GM12878 (cell line): ENCODE data around the gene PF4V1. TPM values are rescaled to one million over a fixed set of nuclear protein-coding genes. Genes with fewer than 3 reads are reported as not detected.

Experiments
- ATAC-seq: fragments of 200-7000 bp; cut with Tn5 transposase; 3 replicates; pipeline ENCODE4 v1.9.1; 2020; ENCODE audit warnings: mild to moderate bottlenecking, moderate library complexity
- BruUV-seq: library from RNA; stranded (reverse); fragments of 400-500 nt; replicated peaks from 2 replicates; lab custom pipeline; 2021; lab: Mats Ljungman, UMichigan
- CTCF ChIA-PET: fragments of 300-600 bp; sonication (Branson Sonifier 250); formaldehyde crosslinking; extraction: SDS; loops from one replicate; lab custom pipeline; 2021; ENCODE audit warnings: inconsistent platforms; lab: Yijun Ruan, JAX
- POLR2A ChIA-PET: fragments of 350-600 bp; formaldehyde crosslinking; extraction: SDS; loops from one replicate; lab custom pipeline; 2021; ENCODE audit warnings: inconsistent platforms; lab: Charles Lee
- RAD21 ChIA-PET: fragments of 300-600 bp; sonication (Branson Sonifier 250); formaldehyde crosslinking; loops from one replicate; lab custom pipeline; 2023; ENCODE audit warnings: antibody characterized with exemption; ENCODE audit not compliant: unreplicated experiment; lab: Charles Lee
- SMC1A ChIA-PET: fragments of 300-600 bp; sonication (Branson Sonifier 250); formaldehyde crosslinking; loops from one replicate; lab custom pipeline; 2023; ENCODE audit not compliant: unreplicated experiment, uncharacterized antibody; lab: Charles Lee
- DNase-seq: peaks from one replicate; pipeline ENCODE4 v3.0.0-alpha.2; 2011; ENCODE audit warnings: low read depth, low spot score
- FAIRE-seq: peaks from 3 replicates; lab custom pipeline; 2011; peaks lifted over from hg19 to GRCh38; lab: Jason Lieb, UNC
- H2AFZ ChIP-seq: 2 replicates; pipeline ENCODE4 v1.6.0; 2011; ENCODE audit warnings: low read depth, low read length, control low read depth; ENCODE audit not compliant: control insufficient read depth
- H3K27ac ChIP-seq: 2 replicates; pipeline ENCODE4 v1.5.1; 2011; ENCODE audit warnings: control low read depth; ENCODE audit not compliant: control insufficient read depth, insufficient read depth
- H3K27me3 ChIP-seq, 2 experiments: replicated peaks in 1 of 2; 2 replicates each; pipeline versions ENCODE4 v1.6.0 to v1.6.1; 2011; ENCODE audit warnings: low read length in 1 of 2; ENCODE audit not compliant: control insufficient read depth in 2 of 2, insufficient read depth in 2 of 2
- H3K36me3 ChIP-seq, 2 experiments: 2 replicates each; pipeline ENCODE4 v1.5.1; 2011; ENCODE audit warnings: low read length in 1 of 2; ENCODE audit not compliant: control insufficient read depth in 2 of 2, insufficient read depth in 2 of 2
- H3K4me1 ChIP-seq: 2 replicates; pipeline ENCODE4 v1.6.1; 2011; ENCODE audit warnings: mild to moderate bottlenecking, low read length, moderate library complexity, mixed read lengths; ENCODE audit not compliant: control insufficient read depth, insufficient read depth
- H3K4me2 ChIP-seq: 2 replicates; pipeline ENCODE4 v1.6.0; 2011; ENCODE audit warnings: control low read depth; ENCODE audit not compliant: control insufficient read depth, insufficient read depth
- H3K4me3 ChIP-seq: fragments of 200-600 bp; sonication (generic); 2 replicates; pipeline ENCODE4 v1.5.1; 2016
- H3K79me2 ChIP-seq: 2 replicates; pipeline ENCODE4 v1.6.0; 2011; ENCODE audit warnings: low read length; ENCODE audit not compliant: control insufficient read depth, insufficient read depth
- H3K9ac ChIP-seq: 2 replicates; pipeline ENCODE4 v1.8.0; 2011; ENCODE audit warnings: low read length, control low read depth, mixed read lengths; ENCODE audit not compliant: control insufficient read depth, insufficient read depth
- H3K9me3 ChIP-seq: replicated peaks from 3 replicates; pipeline ENCODE4 v1.5.1; 2011; ENCODE audit warnings: mild to moderate bottlenecking, low read length; ENCODE audit not compliant: control insufficient read depth, insufficient read depth
- H4K20me1 ChIP-seq: 2 replicates; pipeline ENCODE4 v1.6.0; 2011; ENCODE audit not compliant: control insufficient read depth, insufficient read depth
- BRCA1 ChIP-seq: IDR thresholded peaks from 2 replicates; pipeline ENCODE4 v1.6.1; 2011; ENCODE audit warnings: low read depth, low read length, improper control_type of control experiment
- E2F8 ChIP-seq: fragments of 450-650 bp; IDR thresholded peaks from 2 replicates; pipeline ENCODE4 v1.6.1; 2018; ENCODE audit warnings: mild to moderate bottlenecking, low read depth, moderate library complexity; ENCODE audit not compliant: partially characterized antibody
- NFYB ChIP-seq: IDR thresholded peaks from 2 replicates; pipeline ENCODE4 v1.6.1; 2011; ENCODE audit warnings: low read depth, mild to moderate bottlenecking, low read length, improper control_type of control experiment, moderate library complexity; ENCODE audit not compliant: insufficient read depth
- NR2C2 ChIP-seq: IDR thresholded peaks from 2 replicates; pipeline ENCODE4 v1.6.1; 2011; ENCODE audit warnings: borderline replicate concordance, low read depth; ENCODE audit not compliant: control insufficient read depth, insufficient read length
- POLR2AphosphoS5 ChIP-seq: IDR thresholded peaks from 2 replicates; pipeline ENCODE4 v1.6.1; 2011; ENCODE audit warnings: mild to moderate bottlenecking, low read length, inconsistent platforms
- POU2F2 ChIP-seq: IDR thresholded peaks from 3 replicates; pipeline ENCODE4 v1.6.1; 2011; ENCODE audit warnings: low read depth, mild to moderate bottlenecking, low read length, borderline replicate concordance
- SIX5 ChIP-seq: IDR thresholded peaks from 2 replicates; pipeline ENCODE4 v1.6.1; 2011; ENCODE audit warnings: mild to moderate bottlenecking, low read depth, low read length, moderate library complexity; ENCODE audit not compliant: severe bottlenecking
- TAF1 ChIP-seq: IDR thresholded peaks from 2 replicates; pipeline ENCODE4 v1.6.1; 2011; ENCODE audit warnings: mild to moderate bottlenecking, low read depth, low read length, borderline replicate concordance
- ZNF24 ChIP-seq: fragments of 450-650 bp; IDR thresholded peaks from 2 replicates; pipeline ENCODE4 v1.6.1; 2017; ENCODE audit warnings: antibody characterized with exemption, mild to moderate bottlenecking
- WGBS: methylation state at CpG from one replicate; pipeline ENCODE4 v1.1.6; 2016; ENCODE audit warnings: low lambda C conversion rate; ENCODE audit not compliant: insufficient replicate concordance, insufficient coverage; ENCODE audit errors: missing lambda C conversion rate; 5-methylcytosine and 5-hydroxymethylcytosine counted together
- in situ Hi-C: fragments of 300-500 bp; cut with MboI; formaldehyde crosslinking; loops from 9 replicates; pipeline ENCODE4 v1.14.3; 2018; ENCODE audit warnings: mixed read lengths
- intact Hi-C: fragments of 100-400 bp; cut with micrococcal nuclease; formaldehyde crosslinking; loops from one replicate; pipeline ENCODE4 v1.14.2; 2022; ENCODE audit not compliant: unreplicated experiment
- polyA plus RNA-seq, 11 experiments: library from polyadenylated mRNA; depleted of rRNA in 4 of 11; unstranded in 6 of 11; stranded (reverse) in 5 of 11; fragments of >200 nt; fragmentation: Nextera tagmentation in 4 of 11; fragmentation: Illumina TruSeq in 1 of 11; extraction: Ambion mirVana in 4 of 11; extraction: Trizol in 1 of 11; gene quantifications; 1 replicate in 1 of 11; 2 replicates in 10 of 11; pipeline versions ENCODE4 v1.2.1 to v1.2.3, GENCODE V29; 2011 to 2016; ENCODE audit warnings: inconsistent platforms in 2 of 11, missing spikeins in 2 of 11, low read depth in 1 of 11
- total RNA-seq, 4 experiments: library from RNA; depleted of rRNA in 3 of 4; stranded (reverse); fragments of >200 nt in 3 of 4; fragmentation: Illumina TruSeq in 1 of 4; extraction: Trizol in 1 of 4; gene quantifications; 2 replicates each; pipeline versions ENCODE4 v1.2.1 to v1.2.3, GENCODE V29; 2013 to 2021

The PF4V1 gene
- total and polyA plus RNA-seq, 10 of the 15 experiments (the other 5 are each of a cell fraction or from before 2014, with no cell fraction given): not detected

- Histone ChIP-seq H4K20me1 (no peaks in the 10 kb centered on the region), H3K27me3 (peaks cover 0 to 2% of the 10 kb centered on the region in 2 experiments; a peak in 1 of 4 replicates), H3K27ac (no peak overlapping the region), H2AFZ (no peak overlapping the region), H3K4me3 (no peak overlapping the region), H3K36me3 (no peaks in the 10 kb centered on the region), H3K9me3 (no peaks in the 10 kb centered on the region), H3K79me2 (no peaks in the 10 kb centered on the region), H3K4me1 (no peaks in the 10 kb centered on the region), H3K9ac (no peak overlapping the region), H3K4me2 (no peak overlapping the region)
- WGBS: 30% methylated on average over 4 of the region's 4 CpGs
- ATAC-seq: no peak
- ChIA-PET POLR2A (no interaction called here), SMC1A (interaction anchor here (0.6 to 1.1 kb wide), 3 partner anchors 9 to 131 kb away, joined by 3 to 4 read pairs (median 3); no protein-coding TSS in a partner anchor), RAD21 (no interaction called here), CTCF (interaction anchor here (1.2 to 1.8 kb wide), 4 partner anchors 10 to 274 kb away, joined by 3 to 7 read pairs (median 4); no protein-coding TSS in a partner anchor)
- intact Hi-C loops: loop anchor here (10.0 kb wide), 1 partner anchor 285 kb away; no protein-coding TSS in a partner anchor
- BruUV-seq: no TSS peak
- no peak for FAIRE-seq
- DNase-seq: no peak
- no peak for TF ChIP-seq SIX5
- no peak for TF ChIP-seq E2F8
- in situ Hi-C loops: no loop called here
These were observed 7.1 kb downstream of the PF4V1 start for GRCh38 chr4:73860181-73860580.

GRCh38 chr4:73860917-73861316 is 7.8 kb downstream of the PF4V1 start:
- BruUV-seq: no TSS peak
- ChIA-PET POLR2A (no interaction called here), RAD21 (no interaction called here), SMC1A (no interaction called here), CTCF (interaction anchor here (1.6 to 4.8 kb wide), 3 partner anchors 131 to 274 kb away, joined by 5 to 33 read pairs (median 6); no protein-coding TSS in a partner anchor)
- no peak overlapping the region for H3K27ac ChIP-seq
- H3K4me2 ChIP-seq: no peak overlapping the region
- no peak overlapping the region for H3K4me3 ChIP-seq
- intact Hi-C loops: loop anchor here (10.0 kb wide), 1 partner anchor 286 kb away; no protein-coding TSS in a partner anchor
- FAIRE-seq: no peak
- no peak for ATAC-seq
- H3K4me1 ChIP-seq: no peaks in the 10 kb centered on the region
- no peaks in the 10 kb centered on the region for H4K20me1 ChIP-seq
- H3K9ac ChIP-seq: no peak overlapping the region
- in situ Hi-C loops: no loop called here
- no peaks in the 10 kb centered on the region for H3K36me3 ChIP-seq
- no peak for DNase-seq
- peaks cover 2% of the 10 kb centered on the region in 2 experiments; a peak in 2 of 4 replicates for H3K27me3 ChIP-seq
- H3K79me2 ChIP-seq: no peaks in the 10 kb centered on the region
- no peak for TF ChIP-seq TAF1
- no peak for TF ChIP-seq NFYB
- no peak for TF ChIP-seq NR2C2
- no peak for TF ChIP-seq POLR2AphosphoS5
- no peak for TF ChIP-seq POU2F2
- no peak for TF ChIP-seq ZNF24
- TF ChIP-seq BRCA1: no peak
- no peak overlapping the region for H2AFZ ChIP-seq
- 7% methylated on average over 3 of the region's 3 CpGs for WGBS
- H3K9me3 ChIP-seq: no peaks in the 10 kb centered on the region
